Femur (tissue), 1 donor: ENCODE measurements around the gene MAX.
A peak's percentile ranks its signal among the peaks of the same experiment; 100 is the strongest.
"Not testable (repeated sequence)": the region's sequence is repeated elsewhere in the genome, so short reads cannot be mapped to it uniquely, and the experiment has no call there.

Experiments
- DNase-seq: peaks from one replicate; pipeline ENCODE4 v3.0.0-alpha.2; 2017

The MAX gene

GRCh38 chr14:65103150-65103760 lies 938 bp upstream of the MAX start:
- DNase-seq = no peak

- DNase-seq = peak; percentile 59
Measured at GRCh38 chr14:65101631-65102440, 481 bp downstream of the MAX start.

- no peak for DNase-seq
Measured at GRCh38 chr14:65100922-65101541, 1.3 kb downstream of the MAX start.

- no peak for DNase-seq
Measured at GRCh38 chr14:65098586-65098985, 3.7 kb downstream of the MAX start.

GRCh38 chr14:65096323-65097089 lies 5.8 kb downstream of the MAX start:
- DNase-seq = no peak

GRCh38 chr14:65095633-65096205 lies 6.6 kb downstream of the MAX start:
- DNase-seq = peak; percentile 89

GRCh38 chr14:65092349-65092748 lies 10.0 kb downstream of the MAX start:
- DNase-seq = no peak

GRCh38 chr14:65087835-65088234 lies 14.5 kb downstream of the MAX start:
- not testable (repeated sequence) for DNase-seq

GRCh38 chr14:65086686-65087085 lies 15.6 kb downstream of the MAX start:
- DNase-seq = not testable (repeated sequence)

- DNase-seq = no peak
Measured at GRCh38 chr14:65084554-65085505, 17.5 kb downstream of the MAX start.

GRCh38 chr14:65082930-65083329 lies 19.4 kb downstream of the MAX start:
- DNase-seq = no peak

GRCh38 chr14:65080960-65081747 lies 21.2 kb downstream of the MAX start:
- DNase-seq = no peak

- DNase-seq = no peak
Measured at GRCh38 chr14:65079768-65080167, 22.5 kb downstream of the MAX start.

- DNase-seq = no peak
Measured at GRCh38 chr14:65079201-65079600, 23.1 kb downstream of the MAX start.

- no peak for DNase-seq
Measured at GRCh38 chr14:65077318-65077717, 25.0 kb downstream of the MAX start.

- no peak for DNase-seq
Measured at GRCh38 chr14:65075628-65076325, 26.5 kb downstream of the MAX start.

GRCh38 chr14:65074449-65075150 lies 27.7 kb downstream of the MAX start:
- no peak for DNase-seq

- DNase-seq = no peak
Measured at GRCh38 chr14:65073605-65074201, 28.6 kb downstream of the MAX start.

- no peak for DNase-seq
Measured at GRCh38 chr14:65072937-65073336, 29.4 kb downstream of the MAX start.
